ENCODE measurements around the gene SH3PXD2A. TPM values are rescaled to one million over a fixed set of nuclear protein-coding genes. Genes with fewer than 3 reads are reported as not detected.

The SH3PXD2A gene
- total RNA-seq, 1 donor from 2014 or later, result 5.7 TPM

- no peak for DNase-seq (ENCODE audit: low read depth, low spot score)
These were observed 229.2 kb downstream of the SH3PXD2A start for GRCh38 chr10:103626178-103626577.

GRCh38 chr10:103622935-103623574 is 232.3 kb downstream of the SH3PXD2A start:
- DNase-seq (ENCODE audit: low read depth, low spot score), result no peak

- no peak for DNase-seq (ENCODE audit: low read depth, low spot score)
These were observed 233.1 kb downstream of the SH3PXD2A start for GRCh38 chr10:103622286-103622685.

GRCh38 chr10:103621783-103622125 is 233.6 kb downstream of the SH3PXD2A start:
- DNase-seq (ENCODE audit: low read depth, low spot score), result no peak

- no peak for DNase-seq (ENCODE audit: low read depth, low spot score)
These were observed 234.2 kb downstream of the SH3PXD2A start for GRCh38 chr10:103620891-103621782.

- no peak for DNase-seq (ENCODE audit: low read depth, low spot score)
These were observed 235.0 kb downstream of the SH3PXD2A start for GRCh38 chr10:103620352-103620740.

- no peak for DNase-seq (ENCODE audit: low read depth, low spot score)
These were observed 235.7 kb downstream of the SH3PXD2A start for GRCh38 chr10:103619424-103620351.

GRCh38 chr10:103618575-103619423 is 236.6 kb downstream of the SH3PXD2A start:
- no peak for DNase-seq (ENCODE audit: low read depth, low spot score)

GRCh38 chr10:103617602-103618385 is 237.6 kb downstream of the SH3PXD2A start:
- DNase-seq (ENCODE audit: low read depth, low spot score), result no peak

- DNase-seq (ENCODE audit: low read depth, low spot score), result no peak
These were observed 238.4 kb downstream of the SH3PXD2A start for GRCh38 chr10:103616705-103617601.

- no peak for DNase-seq (ENCODE audit: low read depth, low spot score)
These were observed 240.8 kb downstream of the SH3PXD2A start for GRCh38 chr10:103614306-103615158.

GRCh38 chr10:103613616-103614015 is 241.8 kb downstream of the SH3PXD2A start:
- no peak for DNase-seq (ENCODE audit: low read depth, low spot score)

- no peak for DNase-seq (ENCODE audit: low read depth, low spot score)
These were observed 242.7 kb downstream of the SH3PXD2A start for GRCh38 chr10:103612462-103613365.

GRCh38 chr10:103610921-103611511 is 244.4 kb downstream of the SH3PXD2A start:
- no peak for DNase-seq (ENCODE audit: low read depth, low spot score)

- DNase-seq (ENCODE audit: low read depth, low spot score), result no peak
These were observed 245.3 kb downstream of the SH3PXD2A start for GRCh38 chr10:103610083-103610472.

GRCh38 chr10:103609231-103610082 is 245.9 kb downstream of the SH3PXD2A start:
- no peak for DNase-seq (ENCODE audit: low read depth, low spot score)

All from pulmonary artery endothelial cell (primary cell).